ENCODE measurements around the gene LCORL. TPM values are rescaled to one million over a fixed set of nuclear protein-coding genes. Genes with fewer than 3 reads are reported as not detected.

The LCORL gene
- total RNA-seq: 10 to 100 TPM; 12.0 to 13.4 TPM

GRCh38 chr4:18021720-18022571 lies at the start of gene LCORL:
TSS of gene LCORL (minus strand) at chr4:18021755. CDS start at chr4:18021751, 4 bp downstream.

DNA sequence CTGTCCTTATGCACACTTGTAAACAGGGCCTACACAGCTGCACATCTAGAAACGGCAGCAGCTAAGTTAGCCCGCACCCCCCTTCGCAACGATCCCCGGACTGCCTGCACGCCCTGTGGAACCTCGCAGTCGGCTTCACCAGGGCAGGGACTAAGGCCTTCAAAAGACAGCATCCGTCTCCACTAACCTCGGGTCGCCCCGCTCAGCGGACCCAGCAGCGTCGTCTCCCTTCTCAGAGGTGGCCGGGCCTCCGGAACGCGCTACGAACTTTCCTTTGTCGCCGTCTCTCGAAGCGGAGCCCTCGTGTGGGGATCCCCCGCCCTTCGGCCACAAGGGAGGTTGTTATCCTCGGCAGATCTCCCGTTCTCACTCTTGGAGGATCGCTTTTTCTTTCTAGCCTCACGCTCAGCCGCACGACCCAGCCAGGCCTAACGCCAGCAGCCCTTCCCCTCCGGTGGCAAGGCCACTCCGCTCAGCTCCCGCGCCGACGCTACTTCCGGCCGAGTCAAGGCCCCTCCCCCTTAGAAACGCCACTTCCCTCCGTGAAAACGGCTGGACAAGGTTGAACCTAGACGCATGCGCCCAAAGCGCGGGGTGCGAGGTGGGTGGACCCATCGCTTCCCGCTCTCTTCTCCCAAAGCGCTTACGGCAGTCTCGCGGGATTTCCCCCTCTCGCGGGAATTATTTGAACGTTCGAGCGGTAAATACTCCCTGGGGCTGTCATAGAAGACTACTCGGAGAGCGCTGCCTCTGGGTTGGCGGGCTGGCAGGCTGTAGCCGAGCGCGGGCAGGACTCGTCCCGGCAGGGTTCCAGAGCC lies 211.1 kb downstream of the LCORL start, which contains the start of the genes DCAF16 and NCAPG:
TSS of gene DCAF16 (minus strand) at position 498 of the 818 bp plus-strand sequence. CDS start 6,616 bp downstream, outside the sequence.
TSS of gene NCAPG (plus strand) at position 720 of the 818 bp plus-strand sequence. CDS start 99 bp downstream, outside the sequence.

Other genes with a start within 250 kb of the LCORL start
- under 1 TPM; 0.67 to 0.69 TPM for gene FAM184B, start 240.1 kb downstream of the LCORL start, total RNA-seq
- 10 to 100 TPM; 22.7 to 26.3 TPM for gene DCAF16, start 211.0 kb downstream of the LCORL start, total RNA-seq
- 10 to 100 TPM; 33.7 to 59.6 TPM for gene NCAPG, start 210.8 kb downstream of the LCORL start, total RNA-seq

Measured in melanocyte of skin (primary cell).